Fibroblast of lung (primary cell): ENCODE data around the gene DPP6. TPM values are rescaled to one million over a fixed set of nuclear protein-coding genes. Genes with fewer than 3 reads are reported as not detected.

Source experiments
- DNase-seq, 2 donors: peaks; one replicate each; pipeline versions ENCODE4 v3.0.0 to v3.0.0-alpha.2; 2010; ENCODE audit warnings: low read depth in 2 of 2
- H2AFZ ChIP-seq: 2 replicates; pipeline ENCODE4 v1.5.1; 2012; ENCODE audit warnings: low read length, control low read depth, inconsistent platforms
- H3K27ac ChIP-seq: 2 replicates; pipeline ENCODE4 v1.5.1; 2011; ENCODE audit warnings: low read length, control low read depth; ENCODE audit not compliant: insufficient read depth
- H3K27me3 ChIP-seq: 2 replicates; pipeline ENCODE4 v1.5.1; 2011; ENCODE audit warnings: mild to moderate bottlenecking, low read length; ENCODE audit not compliant: control insufficient read depth, insufficient read depth
- H3K36me3 ChIP-seq: 2 replicates; pipeline ENCODE4 v1.5.1; 2011; ENCODE audit warnings: low read length; ENCODE audit not compliant: control insufficient read depth, insufficient read depth
- H3K4me1 ChIP-seq: 2 replicates; pipeline ENCODE4 v1.5.1; 2011; ENCODE audit warnings: low read length; ENCODE audit not compliant: control insufficient read depth, insufficient read depth; ENCODE audit errors: extremely low read depth
- H3K4me2 ChIP-seq: 2 replicates; pipeline ENCODE4 v1.5.1; 2011; ENCODE audit warnings: low read length, control low read depth; ENCODE audit not compliant: insufficient read depth; ENCODE audit errors: extremely low read depth
- H3K4me3 ChIP-seq, 4 experiments: fragments of 200-600 bp in 1 of 4; sonication (generic) in 1 of 4; replicated peaks in 1 of 4; 2 replicates each; pipeline ENCODE4 v1.5.1; 2011 to 2016; ENCODE audit warnings: low read length in 4 of 4, low read depth in 3 of 4, mild to moderate bottlenecking in 3 of 4, control low read depth in 2 of 4, inconsistent platforms in 1 of 4, mixed read lengths in 1 of 4; ENCODE audit not compliant: insufficient read depth in 1 of 4; ENCODE audit errors: control extremely low read depth in 1 of 4
- H3K79me2 ChIP-seq: 2 replicates; pipeline ENCODE4 v1.5.1; 2012; ENCODE audit warnings: mild to moderate bottlenecking, low read length, inconsistent platforms; ENCODE audit not compliant: control insufficient read depth, insufficient read depth
- H3K9ac ChIP-seq: 2 replicates; pipeline ENCODE4 v1.5.1; 2011; ENCODE audit warnings: mild to moderate bottlenecking, low read length, control low read depth; ENCODE audit not compliant: insufficient read depth
- H3K9me3 ChIP-seq: 2 replicates; pipeline ENCODE4 v1.5.1; 2012; ENCODE audit warnings: low read depth, low read length; ENCODE audit not compliant: control insufficient read depth, insufficient read depth
- H4K20me1 ChIP-seq: 2 replicates; pipeline ENCODE4 v1.5.1; 2011; ENCODE audit warnings: low read length; ENCODE audit not compliant: control insufficient read depth, insufficient read depth; ENCODE audit errors: extremely low read depth
- CTCF ChIP-seq, 2 donors: IDR thresholded peaks in 1 of 2; conservative IDR thresholded peaks in 1 of 2; 1 replicate in 1 of 2; 2 replicates in 1 of 2; pipeline ENCODE4 v1.5.1; 2011 to 2012; ENCODE audit warnings: low read length in 2 of 2, control low read depth in 1 of 2, inconsistent platforms in 1 of 2, low read depth in 1 of 2, mild to moderate bottlenecking in 1 of 2
- EZH2 ChIP-seq: IDR thresholded peaks from 2 replicates; pipeline ENCODE4 v1.5.1; 2012; ENCODE audit warnings: low read length, control low read depth, mild to moderate bottlenecking; ENCODE audit errors: missing control alignments
- polyA plus RNA-seq, 2 donors: library from polyadenylated mRNA; depleted of rRNA in 1 of 2; stranded (reverse) in 1 of 2; unstranded in 1 of 2; fragments of >200 nt; gene quantifications; 2 replicates each; pipeline ENCODE4 v1.2.1, GENCODE V29; 2011 to 2012; ENCODE audit warnings: missing spikeins in 1 of 2
- total RNA-seq: library from RNA; depleted of rRNA; stranded (reverse); fragments of >200 nt; gene quantifications from 2 replicates; pipeline ENCODE4 v1.2.1, GENCODE V29; 2014

DPP6 gene
- total and polyA plus RNA-seq, 2 donors (not counting 1 experiment from before 2014, with no cell fraction given) = not detected

GRCh38 chr7:154433632-154434598 is 381.7 kb downstream of the DPP6 start:
- TF ChIP-seq CTCF (conservative IDR thresholded peaks at IDR 0.05 in 1 of 2, IDR thresholded peaks at IDR 0.05 in 1 of 2; ENCODE audit: low read depth in 1 of 2, low read length in 2 of 2) = no peak
- no peak for TF ChIP-seq EZH2
- Histone ChIP-seq H3K4me1 (no peaks in the 10 kb centered on the region), H3K4me3 (no peak overlapping the region), H3K79me2 (no peaks in the 10 kb centered on the region), H3K27me3 (no peaks in the 10 kb centered on the region), H2AFZ (no peak overlapping the region), H4K20me1 (no peaks in the 10 kb centered on the region), H3K9me3 (no peaks in the 10 kb centered on the region), H3K4me2 (no peak overlapping the region), H3K9ac (no peak overlapping the region), H3K27ac (no peak overlapping the region), H3K36me3 (no peaks in the 10 kb centered on the region)
- DNase-seq = no peak

GRCh38 chr7:154436560-154436959 is 384.4 kb downstream of the DPP6 start:
- H3K27me3 ChIP-seq = no peaks in the 10 kb centered on the region
- no peak overlapping the region for H3K27ac ChIP-seq
- H3K4me3 ChIP-seq = no peak overlapping the region
- no peak overlapping the region for H2AFZ ChIP-seq
- no peaks in the 10 kb centered on the region for H4K20me1 ChIP-seq
- H3K9me3 ChIP-seq = no peaks in the 10 kb centered on the region
- DNase-seq = no peak
- no peak for TF ChIP-seq EZH2
- no peak for TF ChIP-seq CTCF (conservative IDR thresholded peaks at IDR 0.05 in 1 of 2, IDR thresholded peaks at IDR 0.05 in 1 of 2; ENCODE audit: low read depth in 1 of 2, low read length in 2 of 2)
- H3K79me2 ChIP-seq = no peaks in the 10 kb centered on the region
- no peak overlapping the region for H3K9ac ChIP-seq
- H3K4me2 ChIP-seq = no peak overlapping the region
- no peaks in the 10 kb centered on the region for H3K36me3 ChIP-seq
- no peaks in the 10 kb centered on the region for H3K4me1 ChIP-seq

GRCh38 chr7:154437234-154437633 is 385.0 kb downstream of the DPP6 start:
- TF ChIP-seq CTCF (conservative IDR thresholded peaks at IDR 0.05 in 1 of 2, IDR thresholded peaks at IDR 0.05 in 1 of 2; ENCODE audit: low read depth in 1 of 2, low read length in 2 of 2) = no peak
- TF ChIP-seq EZH2 = no peak

More at GRCh38 chr7:154437234-154437633, 385.0 kb downstream of the DPP6 start:
- Histone ChIP-seq H3K4me1 (no peaks in the 10 kb centered on the region), H3K4me3 (no peak overlapping the region), H3K9me3 (no peaks in the 10 kb centered on the region), H3K4me2 (no peak overlapping the region), H2AFZ (no peak overlapping the region), H4K20me1 (no peaks in the 10 kb centered on the region), H3K9ac (no peak overlapping the region), H3K79me2 (no peaks in the 10 kb centered on the region), H3K27ac (no peak overlapping the region), H3K27me3 (no peaks in the 10 kb centered on the region), H3K36me3 (no peaks in the 10 kb centered on the region)
- DNase-seq = no peak
